HFFc6 (cell line): ENCODE measurements around the gene GDF10. TPM values are rescaled to one million over a fixed set of nuclear protein-coding genes. Genes with fewer than 3 reads are reported as not detected.

Experiments used
- DNase-seq: peaks from one replicate; pipeline ENCODE4 v3.0.0-alpha.2; 2018
- H3K27ac Mint-ChIP-seq: 2 replicates; pipeline ENCODE4 v1.8.0; 2020; ENCODE audit warnings: mild to moderate bottlenecking, mixed read lengths
- H3K27me3 Mint-ChIP-seq: 2 replicates; pipeline ENCODE4 v1.8.0; 2021; ENCODE audit warnings: mild to moderate bottlenecking, moderate library complexity, mixed read lengths; ENCODE audit not compliant: insufficient read depth
- H3K36me3 Mint-ChIP-seq: 2 replicates; pipeline ENCODE4 v1.8.0; 2021; ENCODE audit warnings: low read depth, mixed read lengths
- H3K4me1 Mint-ChIP-seq: 2 replicates; pipeline ENCODE4 v1.8.0; 2020; ENCODE audit warnings: low read depth, mixed read lengths
- H3K4me3 Mint-ChIP-seq: 2 replicates; pipeline ENCODE4 v1.8.0; 2020; ENCODE audit warnings: mild to moderate bottlenecking, moderate library complexity, mixed read lengths
- H3K9me3 Mint-ChIP-seq: 2 replicates; pipeline ENCODE4 v1.8.0; 2020; ENCODE audit warnings: mild to moderate bottlenecking, mixed read lengths
- CTCF ChIP-seq: fragments of 200-600 bp; sonication (generic); IDR thresholded peaks from 2 replicates; pipeline ENCODE4 v1.5.0; 2021; ENCODE audit warnings: antibody characterized with exemption, mild to moderate bottlenecking
- total RNA-seq, 6 experiments: library from RNA; stranded (reverse); fragmentation: NEBNext Ultra II Directional; extraction: Animal tissue kit (Norgen Biotek cat#: 25700); gene quantifications; 2 replicates in 1 of 6; 3 replicates in 5 of 6; pipeline ENCODE4 v1.2.3, GENCODE V29; 2021

Gene GDF10
- total RNA-seq, 6 experiments from 2014 or later: not detected

DNA sequence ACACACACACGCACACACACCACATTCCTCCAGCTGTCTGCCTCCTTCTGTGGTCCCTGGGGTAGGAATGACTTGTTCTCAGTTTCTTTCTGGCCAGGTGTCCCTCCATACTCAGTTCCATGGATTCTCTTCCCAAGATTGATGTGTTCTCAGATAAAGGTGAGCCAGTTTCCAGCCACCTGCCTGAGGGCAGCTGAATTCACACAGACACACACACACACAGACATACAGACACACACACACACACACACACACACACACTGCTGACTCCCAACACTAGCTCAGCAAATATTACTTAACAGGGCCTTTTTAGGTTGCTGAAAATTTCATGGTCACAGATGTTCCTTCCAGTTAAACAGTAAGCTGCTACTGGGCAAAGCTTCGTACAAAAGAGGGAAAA lies 45.4 kb upstream of the GDF10 start:
- no peak for DNase-seq
- Mint-ChIP-seq H3K27me3 (peaks cover 32% of the 10 kb centered on the region), H3K36me3 (no peaks in the 10 kb centered on the region), H3K27ac (no peak overlapping the region), H3K4me1 (peaks cover 7% of the 10 kb centered on the region; the same call in 1 of the 2 replicates), H3K4me3 (no peak overlapping the region), H3K9me3 (no peaks in the 10 kb centered on the region)
- no peak for TF ChIP-seq CTCF

DNA sequence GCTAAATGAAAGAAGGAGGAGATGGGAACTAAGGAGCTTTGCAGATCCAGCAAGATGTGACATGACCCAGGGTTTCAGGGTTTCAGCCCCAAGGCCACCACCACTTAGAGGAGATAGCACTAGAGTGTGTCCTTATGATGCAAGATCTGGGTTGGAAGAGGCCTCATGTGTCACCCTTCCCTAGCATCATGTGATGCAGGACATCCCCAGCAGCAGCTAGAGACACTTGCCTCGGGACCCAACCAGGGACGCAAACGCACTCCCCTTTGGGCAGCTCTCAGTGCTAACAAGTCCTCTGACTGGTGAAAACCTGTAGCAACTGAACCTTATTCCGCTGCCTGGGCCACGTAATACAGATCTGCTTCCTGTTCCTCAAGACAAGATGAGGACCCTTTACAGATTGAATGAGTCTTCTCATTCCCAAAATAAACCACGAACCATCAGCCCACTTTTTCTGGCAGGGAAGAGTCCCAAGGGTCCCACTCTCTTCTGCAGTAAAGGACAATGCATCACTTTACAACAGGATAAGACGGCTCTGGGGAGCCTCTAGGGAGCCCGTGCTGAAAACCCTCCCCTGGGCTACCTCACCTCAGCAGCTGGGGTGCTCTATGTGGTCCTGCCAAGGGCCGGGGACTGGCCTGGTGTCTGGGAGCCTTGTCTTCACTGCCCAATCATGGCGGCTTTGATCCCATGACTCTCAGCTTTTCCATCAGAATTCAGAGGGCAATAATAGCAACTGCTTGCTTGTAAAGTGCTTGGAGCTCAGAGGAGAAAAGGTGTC lies 44.8 kb upstream of the GDF10 start:
- Mint-ChIP-seq H3K4me1 (peaks cover 7% of the 10 kb centered on the region; the same call in 1 of the 2 replicates), H3K27me3 (peaks cover 38% of the 10 kb centered on the region), H3K4me3 (no peak overlapping the region), H3K9me3 (no peaks in the 10 kb centered on the region), H3K27ac (no peak overlapping the region), H3K36me3 (no peaks in the 10 kb centered on the region)
- no peak for TF ChIP-seq CTCF
- DNase-seq: no peak

DNA sequence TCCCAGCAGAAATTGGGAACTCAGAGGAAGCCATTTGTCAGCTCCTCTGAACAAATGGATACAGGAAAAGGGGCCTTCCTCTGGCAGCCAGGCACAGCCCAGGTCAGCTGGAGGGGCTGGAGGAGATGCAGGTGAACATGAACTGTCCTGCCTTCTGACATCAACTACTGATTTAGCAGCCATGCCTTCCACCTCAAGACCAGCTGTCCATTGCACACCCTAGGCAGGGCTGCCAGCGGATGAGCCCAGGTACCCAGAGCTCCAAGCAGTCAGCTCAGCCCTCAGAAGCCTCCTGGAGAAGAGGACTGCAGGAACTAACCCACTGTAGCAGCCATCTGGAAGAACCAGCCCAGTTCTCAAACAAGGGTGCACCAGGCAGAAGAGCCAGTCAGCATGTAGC lies 44.1 kb upstream of the GDF10 start:
- Mint-ChIP-seq H3K4me1 (peaks cover 7% of the 10 kb centered on the region; the same call in 1 of the 2 replicates), H3K27me3 (peaks cover 43% of the 10 kb centered on the region), H3K9me3 (no peaks in the 10 kb centered on the region), H3K4me3 (no peak overlapping the region), H3K27ac (no peak overlapping the region), H3K36me3 (no peaks in the 10 kb centered on the region)
- no peak for TF ChIP-seq CTCF
- DNase-seq: no peak

GRCh38 chr10:47256751-47257336 lies 43.2 kb upstream of the GDF10 start:
- DNase-seq: no peak
- Mint-ChIP-seq H3K36me3 (no peaks in the 10 kb centered on the region), H3K9me3 (no peaks in the 10 kb centered on the region), H3K27me3 (peaks cover 45% of the 10 kb centered on the region), H3K4me1 (peaks cover 7% of the 10 kb centered on the region; the same call in 1 of the 2 replicates), H3K27ac (no peak overlapping the region), H3K4me3 (no peak overlapping the region)
- no peak for TF ChIP-seq CTCF

DNA sequence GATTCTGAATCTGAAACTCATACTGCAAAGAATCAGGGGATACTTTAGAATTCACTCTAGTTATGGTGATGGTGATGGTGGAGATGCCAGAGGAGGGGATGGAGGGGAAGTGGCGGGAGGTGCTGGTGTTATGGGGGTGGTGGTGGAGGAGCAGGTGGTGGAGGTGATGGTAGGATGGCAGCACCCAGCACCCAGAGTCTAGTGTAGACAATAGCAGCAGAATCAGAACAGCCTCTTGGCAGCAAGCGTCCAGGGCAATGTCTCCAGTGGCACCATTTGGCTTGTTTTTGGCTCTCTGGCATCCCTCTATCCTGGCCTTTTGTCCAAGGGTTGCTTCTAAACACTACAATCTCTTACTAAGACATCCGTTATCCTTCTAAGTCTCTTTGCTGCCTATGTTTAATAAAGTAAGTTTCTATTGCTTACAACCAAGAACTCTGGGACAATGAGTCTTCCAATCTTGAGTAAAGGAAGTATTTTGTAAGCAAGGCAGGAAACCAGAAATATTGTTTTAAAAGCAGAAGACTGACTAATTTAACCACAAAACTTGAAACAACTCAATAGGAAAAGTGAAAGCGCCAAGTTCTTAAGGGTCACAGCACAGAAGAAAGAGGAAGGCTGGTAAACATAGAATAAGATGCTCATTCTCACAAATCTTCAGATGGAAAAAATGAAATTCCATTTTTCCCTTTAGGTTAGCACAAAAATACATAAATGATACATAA lies 42.4 kb upstream of the GDF10 start:
- Mint-ChIP-seq H3K36me3 (no peaks in the 10 kb centered on the region), H3K4me3 (no peak overlapping the region), H3K4me1 (peaks cover 7% of the 10 kb centered on the region; the same call in 1 of the 2 replicates), H3K27ac (no peak overlapping the region), H3K27me3 (peaks cover 37% of the 10 kb centered on the region), H3K9me3 (no peaks in the 10 kb centered on the region)
- TF ChIP-seq CTCF: no peak
- no peak for DNase-seq
